Measurements from ENCODE around the gene LYL1.

LYL1 gene

DNA sequence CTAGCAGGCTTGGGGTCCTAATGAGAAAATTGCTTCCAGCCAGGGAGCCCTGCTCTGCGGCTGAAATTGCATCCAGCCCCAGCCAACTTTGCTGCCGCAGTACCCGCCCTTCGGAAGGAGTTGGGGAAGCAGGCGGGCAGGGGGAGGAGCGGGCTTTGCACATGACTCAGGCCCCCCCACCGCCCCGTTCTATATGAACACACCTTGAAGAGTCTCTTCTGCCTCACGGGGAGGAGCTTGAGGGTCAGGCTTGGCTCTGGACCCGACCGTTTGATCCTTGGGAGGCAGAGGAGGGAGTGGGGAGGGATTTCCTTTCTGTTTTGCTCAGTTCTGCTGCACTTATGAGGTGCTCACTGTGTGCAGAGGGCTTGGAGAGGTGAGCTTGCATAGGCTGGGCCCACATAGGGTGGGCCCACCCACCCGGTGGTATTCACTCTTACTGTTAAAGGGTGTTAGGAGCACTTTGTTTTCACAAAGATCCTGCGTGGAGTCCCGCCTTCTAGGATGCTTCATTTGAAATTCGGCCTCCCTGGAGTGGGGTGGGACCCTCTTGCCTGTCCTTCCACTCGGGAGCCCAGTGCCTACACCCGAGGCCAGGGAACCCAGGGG lies 46.5 kb downstream of the LYL1 start:
- DNase-seq (ENCODE audit: low read depth): no peak

DNA sequence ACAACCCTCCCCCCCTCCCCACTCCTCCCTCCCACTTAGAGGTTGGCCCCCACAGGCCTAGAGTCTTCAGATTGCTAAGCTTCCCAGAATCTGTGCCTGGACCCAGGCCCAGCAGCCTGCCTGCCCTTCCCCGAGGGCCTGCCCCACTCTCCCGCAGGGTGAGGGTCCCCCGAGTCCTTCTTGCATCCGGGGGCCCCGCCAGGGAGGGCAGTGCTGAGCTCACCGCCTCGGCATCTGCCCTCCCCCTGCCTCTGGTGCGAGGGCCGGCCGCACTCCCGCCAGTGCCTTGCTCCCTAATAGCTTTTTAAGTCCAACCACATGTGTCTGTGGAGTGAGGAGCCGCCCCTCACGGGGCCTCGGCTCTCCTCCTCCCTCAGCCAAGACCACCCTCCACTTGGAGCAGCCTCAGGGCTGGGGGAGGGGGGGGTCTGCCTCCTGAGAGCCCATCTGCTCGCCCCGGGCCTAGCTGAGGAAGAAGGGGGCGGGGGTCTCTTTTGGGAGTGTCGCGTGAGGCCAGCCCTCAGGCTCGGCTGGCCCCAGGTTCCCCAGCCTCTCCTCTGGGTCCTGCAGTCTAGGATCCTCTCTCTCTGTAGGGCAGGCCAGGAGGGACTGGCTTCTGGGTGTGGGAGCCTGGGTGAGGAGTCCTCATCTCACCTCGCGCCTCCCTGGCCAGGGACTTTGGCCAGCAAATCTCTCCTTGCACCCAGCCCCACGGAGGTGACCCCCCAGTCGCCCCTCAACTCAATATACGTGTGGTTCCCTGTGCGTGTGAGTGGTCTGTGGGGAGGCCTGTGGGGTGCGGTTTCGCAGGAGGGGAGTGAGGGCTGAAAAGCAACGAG lies 47.2 kb downstream of the LYL1 start:
- DNase-seq (ENCODE audit: low read depth): no peak

DNA sequence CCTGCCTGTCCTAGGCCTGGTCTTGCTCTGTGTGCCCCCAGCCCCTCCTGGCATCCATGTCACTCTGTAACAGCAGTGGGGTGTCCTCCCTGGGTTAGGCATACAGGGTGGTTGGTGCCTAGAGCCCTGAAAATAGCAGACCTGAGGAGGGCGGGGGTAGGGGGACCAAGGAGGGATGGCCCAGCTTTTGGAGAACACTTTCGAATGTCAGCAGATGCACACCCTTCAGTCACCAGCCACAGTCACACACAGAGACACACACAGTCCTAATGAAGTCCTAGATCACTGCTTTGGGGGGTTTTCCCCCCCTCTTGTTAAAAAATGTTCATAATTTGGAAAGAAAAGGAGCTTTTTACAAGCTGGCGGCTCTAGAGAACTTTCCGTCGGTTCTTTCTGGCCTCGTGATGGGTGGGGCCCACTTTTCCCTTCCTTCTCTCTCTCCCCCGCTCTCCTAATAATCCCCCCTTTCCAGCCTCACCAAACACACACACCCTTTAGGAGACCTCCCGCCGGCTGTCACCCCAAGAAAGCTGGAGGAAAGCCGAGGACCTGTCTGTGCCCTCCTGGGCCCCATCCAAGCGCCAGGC lies 47.9 kb downstream of the LYL1 start:
- no peak for DNase-seq (ENCODE audit: low read depth)

DNA sequence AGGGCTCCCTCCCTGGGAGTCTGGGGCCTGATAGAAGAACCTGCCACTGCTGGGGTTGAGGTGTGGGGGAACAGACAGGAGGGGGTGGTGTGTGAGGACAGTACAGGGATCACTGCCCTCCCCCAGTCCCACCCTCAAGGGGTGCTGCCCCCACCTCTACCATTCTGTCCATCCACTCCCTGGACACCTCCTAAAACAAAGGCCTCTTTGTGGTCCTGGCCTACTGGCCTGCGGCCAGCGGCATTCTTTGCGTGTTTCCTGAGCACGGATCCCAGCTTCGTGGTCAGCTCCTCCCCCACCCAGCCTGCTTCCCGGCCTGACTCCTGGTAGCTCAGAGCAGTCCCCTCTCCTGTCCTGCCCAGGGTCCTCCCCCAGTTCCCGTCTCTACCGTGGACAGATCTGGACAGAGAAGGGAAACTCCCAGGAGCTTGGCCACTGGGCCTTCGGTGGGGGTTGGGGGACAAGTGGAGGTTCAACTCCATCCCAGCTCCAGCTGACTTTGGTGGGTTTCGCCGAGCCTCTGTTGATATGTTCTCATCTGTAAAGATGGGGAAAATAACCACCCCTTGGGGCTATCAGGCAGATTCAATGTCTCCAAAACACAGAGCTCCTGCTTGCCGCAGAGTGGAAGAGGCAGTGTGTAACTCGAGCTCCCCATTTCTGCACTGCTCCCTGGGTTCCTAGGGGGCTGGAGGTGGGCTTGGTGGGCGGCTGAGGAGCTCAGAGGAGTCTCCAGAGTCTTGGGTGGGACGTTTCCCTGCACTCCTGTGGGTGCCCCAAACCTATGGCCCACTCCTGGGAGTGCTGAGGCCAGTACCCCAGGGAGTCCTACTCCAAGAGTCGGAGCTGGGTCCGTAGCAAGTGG lies 48.7 kb downstream of the LYL1 start:
- DNase-seq (ENCODE audit: low read depth): no peak

DNA sequence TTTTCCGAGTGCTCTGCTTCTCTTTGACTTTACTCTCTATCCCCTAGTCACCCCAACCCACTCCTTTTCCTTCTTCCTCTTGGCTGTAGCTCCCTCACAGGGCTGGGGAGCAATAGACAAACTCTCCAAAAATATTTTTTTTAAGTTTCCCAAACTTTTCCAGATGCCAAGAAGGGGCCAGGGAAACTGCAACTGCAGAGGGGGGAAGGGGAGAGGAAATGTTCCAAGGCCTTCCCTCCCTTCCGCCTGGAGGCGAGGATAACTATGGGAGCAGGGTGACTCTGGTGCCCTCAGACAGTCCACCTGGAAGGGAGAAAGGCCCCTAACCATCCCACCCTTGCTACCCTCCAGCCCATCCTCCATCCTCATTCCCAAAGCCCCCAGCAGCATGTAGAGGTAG lies 49.4 kb downstream of the LYL1 start:
- DNase-seq (ENCODE audit: low read depth): no peak

DNA sequence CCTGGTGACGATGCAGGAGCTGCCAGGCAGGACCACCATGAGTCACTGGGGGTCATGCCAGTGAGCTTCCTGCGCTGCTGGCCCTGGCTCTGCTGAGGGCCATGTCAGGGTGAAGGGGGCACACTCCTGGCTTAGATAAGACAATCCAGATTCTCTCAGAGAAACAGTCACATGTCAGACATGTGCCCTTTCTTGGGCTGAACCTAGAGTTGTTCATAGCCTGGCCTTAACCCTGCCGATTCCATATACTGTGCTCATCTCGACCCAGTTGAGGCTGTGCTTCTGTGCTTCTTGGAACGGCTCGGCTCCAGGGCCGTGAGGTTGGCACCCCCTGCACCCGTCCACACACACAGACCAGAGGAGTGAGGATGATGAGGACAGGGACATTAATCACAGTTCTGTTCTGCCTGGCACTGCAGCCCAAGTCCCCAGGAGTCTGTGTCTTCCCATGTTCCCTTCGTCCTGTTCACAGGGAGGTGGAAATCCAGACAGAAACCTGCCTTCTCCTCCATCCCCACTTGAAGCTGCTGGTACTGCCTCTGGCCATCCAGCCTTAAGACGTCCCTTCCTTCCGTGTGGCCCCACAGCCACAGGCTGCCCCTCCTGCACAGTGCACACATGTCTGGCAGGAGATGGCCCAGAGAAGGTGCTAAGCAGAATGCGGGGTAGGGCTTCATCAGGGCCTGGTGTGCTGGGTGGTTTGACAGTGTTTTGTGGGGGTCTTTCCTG lies 50.0 kb downstream of the LYL1 start:
- DNase-seq (ENCODE audit: low read depth): no peak

DNA sequence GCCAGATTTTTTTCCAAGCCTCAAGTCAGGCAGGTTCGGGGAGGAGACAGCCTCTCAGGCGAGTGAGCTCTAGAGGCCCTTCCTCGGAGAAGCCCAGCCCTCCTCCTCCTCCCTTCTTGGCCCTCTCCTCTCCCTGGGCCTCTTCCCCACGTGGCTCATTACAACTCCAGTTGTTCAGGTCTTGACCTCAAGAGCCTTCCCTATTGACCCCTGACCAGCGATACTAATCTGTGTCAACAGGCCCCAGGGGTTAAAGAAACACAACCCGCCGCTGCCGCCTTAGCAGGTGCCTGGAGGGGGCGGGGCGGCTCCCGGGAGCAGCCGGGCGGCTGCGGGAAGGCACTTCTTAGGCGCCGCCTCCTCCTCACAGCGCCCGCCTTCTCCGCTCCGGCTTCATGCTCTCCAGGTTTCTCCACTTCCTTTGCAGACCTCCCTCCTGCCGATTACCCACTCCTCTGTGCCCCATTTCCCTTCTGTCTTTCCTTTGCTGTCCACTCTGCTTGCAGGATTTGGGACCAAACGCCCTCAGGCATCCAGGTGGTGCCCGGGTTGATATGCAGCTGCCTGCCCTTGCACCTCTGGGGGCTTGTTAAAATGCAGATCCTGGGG lies 51.0 kb downstream of the LYL1 start:
- DNase-seq (ENCODE audit: low read depth): no peak

DNA sequence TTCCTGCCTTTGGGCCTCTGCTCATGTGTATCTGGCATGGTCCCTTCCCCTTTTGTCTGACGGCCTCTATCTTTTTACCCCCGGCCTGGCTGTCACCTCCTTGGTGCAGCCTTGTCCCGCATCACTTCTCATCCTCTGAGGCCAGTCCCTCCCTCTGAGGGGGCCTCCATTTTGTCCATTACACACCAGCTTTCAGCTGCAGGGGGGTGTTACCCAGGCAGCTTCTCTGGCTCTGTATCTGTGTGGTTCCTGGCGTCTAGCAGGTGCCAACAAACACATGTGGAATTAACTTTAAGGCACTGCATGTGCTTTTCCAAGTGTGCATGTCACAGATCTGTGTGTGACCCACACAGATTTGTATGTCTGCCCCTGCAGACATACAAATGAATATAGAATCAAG lies 52.4 kb downstream of the LYL1 start:
- DNase-seq (ENCODE audit: low read depth): no peak

Measured in stimulated activated CD8-positive, alpha-beta memory T cell treated with anti-CD3 and anti-CD28 coated beads, Interleukin-15, amount 100 ng/mL, for 1 hour (primary cell).